H9 (cell line): Measurements from ENCODE around the gene ARMC2. TPM values are rescaled to one million over a fixed set of nuclear protein-coding genes. Genes with fewer than 3 reads are reported as not detected.

Experiments
- DNase-seq: peaks from one replicate; pipeline ENCODE4 v3.0.0-alpha.2; 2017
- H2AFZ ChIP-seq: one replicate; pipeline ENCODE4 v1.6.1; 2013; ENCODE audit warnings: mild to moderate bottlenecking, low read length, control low read depth, moderate library complexity
- H2AK5ac ChIP-seq: 2 replicates; pipeline ENCODE4 v1.6.1; 2013; ENCODE audit warnings: low read length, control low read depth, mixed read lengths; ENCODE audit not compliant: insufficient read length
- H2BK120ac ChIP-seq: one replicate; pipeline ENCODE4 v1.6.1; 2013; ENCODE audit warnings: low read depth, mild to moderate bottlenecking, low read length, control low read depth, inconsistent platforms; ENCODE audit not compliant: poor library complexity, severe bottlenecking
- H2BK12ac ChIP-seq: 2 replicates; pipeline ENCODE4 v1.6.1; 2013; ENCODE audit warnings: low read length, control low read depth, mixed read lengths, low read depth; ENCODE audit not compliant: insufficient read length
- H2BK15ac ChIP-seq: 2 replicates; pipeline ENCODE4 v1.6.1; 2013; ENCODE audit warnings: low read depth, low read length, control low read depth
- H2BK20ac ChIP-seq: one replicate; pipeline ENCODE4 v1.6.1; 2013; ENCODE audit warnings: low read depth, mild to moderate bottlenecking, low read length, control low read depth, inconsistent platforms; ENCODE audit not compliant: poor library complexity, severe bottlenecking
- H2BK5ac ChIP-seq: 2 replicates; pipeline ENCODE4 v1.6.1; 2013; ENCODE audit warnings: low read length, control low read depth, mixed read lengths; ENCODE audit not compliant: insufficient read length
- H3K14ac ChIP-seq: 2 replicates; pipeline ENCODE4 v1.6.1; 2013; ENCODE audit warnings: low read length, control low read depth; ENCODE audit not compliant: insufficient read depth
- H3K18ac ChIP-seq: 2 replicates; pipeline ENCODE4 v1.6.1; 2013; ENCODE audit warnings: low read depth, mild to moderate bottlenecking, mixed read lengths, low read length, control low read depth; ENCODE audit not compliant: insufficient read length
- H3K23ac ChIP-seq: 2 replicates; pipeline ENCODE4 v1.6.1; 2013; ENCODE audit warnings: low read length, control low read depth, mixed read lengths, low read depth; ENCODE audit not compliant: insufficient read length
- H3K23me2 ChIP-seq: 2 replicates; pipeline ENCODE4 v1.6.1; 2013; ENCODE audit warnings: low read depth, mild to moderate bottlenecking, mixed read lengths, low read length, control low read depth; ENCODE audit not compliant: insufficient read length, poor library complexity, severe bottlenecking
- H3K27ac ChIP-seq: 2 replicates; pipeline ENCODE4 v1.5.1; 2013; ENCODE audit warnings: low read length, control low read depth, mixed read lengths, low read depth; ENCODE audit not compliant: insufficient read length
- H3K27me3 ChIP-seq: 2 replicates; pipeline ENCODE4 v1.6.1; 2013; ENCODE audit warnings: low read length, control low read depth, inconsistent platforms; ENCODE audit not compliant: insufficient read depth
- H3K4ac ChIP-seq: 2 replicates; pipeline ENCODE4 v1.6.1; 2013; ENCODE audit warnings: low read depth, mild to moderate bottlenecking, control low read depth, inconsistent platforms, low read length, moderate library complexity
- H3K4me1 ChIP-seq: 2 replicates; pipeline ENCODE4 v1.6.1; 2013; ENCODE audit warnings: low read length, control low read depth, inconsistent platforms; ENCODE audit not compliant: insufficient read depth
- H3K4me2 ChIP-seq: 2 replicates; pipeline ENCODE4 v1.6.1; 2013; ENCODE audit warnings: low read length, control low read depth, mixed read lengths; ENCODE audit not compliant: insufficient read length, insufficient read depth
- H3K56ac ChIP-seq: 2 replicates; pipeline ENCODE4 v1.6.1; 2013; ENCODE audit warnings: low read depth, mild to moderate bottlenecking, mixed read lengths, low read length, control low read depth; ENCODE audit not compliant: insufficient read length
- H3K79me1 ChIP-seq: 2 replicates; pipeline ENCODE4 v1.6.1; 2013; ENCODE audit warnings: low read depth, mild to moderate bottlenecking, moderate library complexity, low read length, control low read depth, inconsistent platforms; ENCODE audit not compliant: insufficient read depth, poor library complexity, severe bottlenecking
- H3K79me2 ChIP-seq: 2 replicates; pipeline ENCODE4 v1.6.1; 2013; ENCODE audit warnings: low read length, control low read depth, inconsistent platforms; ENCODE audit not compliant: insufficient read depth
- H3K9ac ChIP-seq: 2 replicates; pipeline ENCODE4 v1.6.1; 2013; ENCODE audit warnings: low read length, control low read depth, mixed read lengths; ENCODE audit not compliant: insufficient read length; ENCODE audit errors: extremely low read depth
- H3K9me3 ChIP-seq: one replicate; pipeline ENCODE4 v1.6.1; 2013; ENCODE audit warnings: low read depth, low read length, inconsistent platforms; ENCODE audit not compliant: control insufficient read depth
- H3T11ph ChIP-seq: one replicate; pipeline ENCODE4 v1.6.1; 2013; ENCODE audit warnings: mild to moderate bottlenecking, low read length, control low read depth, inconsistent platforms
- H4K20me1 ChIP-seq: one replicate; pipeline ENCODE4 v1.6.1; 2013; ENCODE audit not compliant: control insufficient read depth, insufficient read length, insufficient read depth
- H4K5ac ChIP-seq: 2 replicates; pipeline ENCODE4 v1.6.1; 2013; ENCODE audit warnings: low read depth, mild to moderate bottlenecking, mixed read lengths, low read length, control low read depth; ENCODE audit not compliant: insufficient read length
- H4K8ac ChIP-seq: replicated peaks from 2 replicates; pipeline ENCODE4 v1.6.1; 2013; ENCODE audit warnings: low read length, control low read depth, mixed read lengths, low read depth; ENCODE audit not compliant: insufficient read length
- H4K91ac ChIP-seq: 2 replicates; pipeline ENCODE4 v1.6.1; 2013; ENCODE audit warnings: low read depth, mild to moderate bottlenecking, moderate library complexity, mixed read lengths, low read length, control low read depth; ENCODE audit not compliant: insufficient read length
- H3K27ac Mint-ChIP-seq, 3 experiments: 2 replicates in 2 of 3; 3 replicates in 1 of 3; pipeline ENCODE4 v1.8.0; 2020 to 2021; ENCODE audit warnings: mixed read lengths in 3 of 3, mild to moderate bottlenecking in 1 of 3, moderate library complexity in 1 of 3
- H3K27me3 Mint-ChIP-seq: 2 replicates; pipeline ENCODE4 v1.8.0; 2021; ENCODE audit warnings: low read depth, mild to moderate bottlenecking, moderate library complexity, mixed read lengths
- H3K36me3 Mint-ChIP-seq, 3 experiments: 2 replicates in 2 of 3; 3 replicates in 1 of 3; pipeline ENCODE4 v1.8.0; 2020 to 2021; ENCODE audit warnings: low read depth in 3 of 3, mixed read lengths in 3 of 3; ENCODE audit not compliant: insufficient read depth in 1 of 3
- H3K4me1 Mint-ChIP-seq, 2 experiments: 2 replicates each; pipeline ENCODE4 v1.8.0; 2020; ENCODE audit warnings: mixed read lengths in 2 of 2
- H3K4me3 Mint-ChIP-seq, 2 experiments: 2 replicates in 1 of 2; 3 replicates in 1 of 2; pipeline ENCODE4 v1.8.0; 2020 to 2021; ENCODE audit warnings: mild to moderate bottlenecking in 2 of 2, mixed read lengths in 2 of 2, moderate library complexity in 1 of 2
- H3K9me3 Mint-ChIP-seq, 2 experiments: 2 replicates in 1 of 2; 3 replicates in 1 of 2; pipeline ENCODE4 v1.8.0; 2020; ENCODE audit warnings: mild to moderate bottlenecking in 2 of 2, mixed read lengths in 2 of 2, moderate library complexity in 1 of 2
- CTCF ChIP-seq: fragments of 200-600 bp; sonication (generic); conservative IDR thresholded peaks from 3 replicates; pipeline ENCODE4 v1.8.0; 2021; ENCODE audit warnings: antibody characterized with exemption, mild to moderate bottlenecking
- WGBS: extraction: QIAGEN DNeasy Blood & Tissue Kit; methylation state at CpG from one replicate; pipeline ENCODE4 v1.1.7; 2013; ENCODE audit warnings: missing lambda C conversion rate, low lambda C conversion rate, mixed read lengths; ENCODE audit not compliant: insufficient read length; ENCODE audit errors: extremely low coverage; 5-methylcytosine and 5-hydroxymethylcytosine counted together
- total RNA-seq: library from RNA; stranded (reverse); gene quantifications from 2 replicates; pipeline ENCODE4 v1.2.1, GENCODE V29; 2021

Gene ARMC2
- total RNA-seq, 1 experiment from 2014 or later: 2.8 TPM

- no peak for TF ChIP-seq CTCF
- H3K27me3 ChIP-seq: no peaks in the 10 kb centered on the region
- Mint-ChIP-seq H3K4me1 (peaks cover 28 to 29% of the 10 kb centered on the region in 2 experiments), H3K27me3 (no peaks in the 10 kb centered on the region), H3K36me3 (no peaks in the 10 kb centered on the region), H3K9me3 (no peaks in the 10 kb centered on the region), H3K27ac (peak overlapping the region; percentile 60 to 97 (median 62); a peak in 5 of 7 replicates), H3K4me3 (peak overlapping the region; percentile 86 to 95)
- peak overlapping the region; percentile 96 for H3K4me2 ChIP-seq
- peaks cover 4% of the 10 kb centered on the region for H3K23me2 ChIP-seq
- H3K18ac ChIP-seq: peak overlapping the region; percentile 1
- no peak overlapping the region for H4K5ac ChIP-seq
- no peak overlapping the region for H2BK12ac ChIP-seq
- WGBS: no CpG with 5 or more reads among the region's 80 CpGs
- H4K91ac ChIP-seq: no peak overlapping the region
- H4K20me1 ChIP-seq: no peaks in the 10 kb centered on the region
- H3K79me2 ChIP-seq: no peaks in the 10 kb centered on the region
- no peak overlapping the region for H3K56ac ChIP-seq
- no peaks in the 10 kb centered on the region for H3K9me3 ChIP-seq
- H3K4me1 ChIP-seq: no peaks in the 10 kb centered on the region
- peak; percentile 90 for DNase-seq
- no peak overlapping the region for H3K4ac ChIP-seq
- H2BK20ac ChIP-seq: no peak overlapping the region
- no peak overlapping the region for H3K23ac ChIP-seq
- peak overlapping the region; percentile 70 for H2AFZ ChIP-seq
- no peak overlapping the region for H3K27ac ChIP-seq
- H2BK5ac ChIP-seq: no peak overlapping the region
- no peak overlapping the region for H4K8ac ChIP-seq
- no peak overlapping the region for H3T11ph ChIP-seq
- peak overlapping the region; percentile 87 for H3K9ac ChIP-seq
- no peaks in the 10 kb centered on the region for H3K79me1 ChIP-seq
- no peak overlapping the region for H2AK5ac ChIP-seq
- no peak overlapping the region for H2BK15ac ChIP-seq
- H3K14ac ChIP-seq: peak overlapping the region; percentile 76
- H2BK120ac ChIP-seq: no peak overlapping the region
These were observed 161.2 kb downstream of the ARMC2 start for GRCh38 chr6:109009236-109009961.
